ENCODE data around the gene SPTY2D1.

- TF ChIP-seq EP300 (IDR thresholded peaks at IDR 0.05; ENCODE audit: borderline replicate concordance) (no peak), NFIC (IDR thresholded peaks at IDR 0.05) (no peak), CEBPB (IDR thresholded peaks at IDR 0.05) (no peak), TEAD4 (IDR thresholded peaks at IDR 0.05) (no peak), RAD21 (IDR thresholded peaks at IDR 0.05; ENCODE audit: low read depth) (no peak), MAX (IDR thresholded peaks at IDR 0.05) (no peak), TAF1 (IDR thresholded peaks at IDR 0.05; ENCODE audit: low read depth) (no peak)
These were observed 16.3 kb downstream of the SPTY2D1 start for GRCh38 chr11:18617688-18618341.
